GM18867 (cell line): Measurements from ENCODE around the gene BRMS1L.
"Not testable (repeated sequence)": the region's sequence is repeated elsewhere in the genome, so short reads cannot be mapped to it uniquely, and the experiment has no call there.

Experiments
- ATAC-seq: cut with Tn5 transposase; IDR thresholded peaks from one replicate; pipeline ENCODE4 v1.9.1; 2021; ENCODE audit warnings: mild to moderate bottlenecking, moderate library complexity; ENCODE audit not compliant: unreplicated experiment

Gene BRMS1L, protein sequence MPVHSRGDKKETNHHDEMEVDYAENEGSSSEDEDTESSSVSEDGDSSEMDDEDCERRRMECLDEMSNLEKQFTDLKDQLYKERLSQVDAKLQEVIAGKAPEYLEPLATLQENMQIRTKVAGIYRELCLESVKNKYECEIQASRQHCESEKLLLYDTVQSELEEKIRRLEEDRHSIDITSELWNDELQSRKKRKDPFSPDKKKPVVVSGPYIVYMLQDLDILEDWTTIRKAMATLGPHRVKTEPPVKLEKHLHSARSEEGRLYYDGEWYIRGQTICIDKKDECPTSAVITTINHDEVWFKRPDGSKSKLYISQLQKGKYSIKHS

GRCh38 chr14:35826218-35826951 is at the start of gene BRMS1L:
BRMS1L (plus strand) TSS chr14:35826338; CDS start chr14:35826517, 179 bp downstream.
- ATAC-seq, result peak; percentile 95

DNA sequence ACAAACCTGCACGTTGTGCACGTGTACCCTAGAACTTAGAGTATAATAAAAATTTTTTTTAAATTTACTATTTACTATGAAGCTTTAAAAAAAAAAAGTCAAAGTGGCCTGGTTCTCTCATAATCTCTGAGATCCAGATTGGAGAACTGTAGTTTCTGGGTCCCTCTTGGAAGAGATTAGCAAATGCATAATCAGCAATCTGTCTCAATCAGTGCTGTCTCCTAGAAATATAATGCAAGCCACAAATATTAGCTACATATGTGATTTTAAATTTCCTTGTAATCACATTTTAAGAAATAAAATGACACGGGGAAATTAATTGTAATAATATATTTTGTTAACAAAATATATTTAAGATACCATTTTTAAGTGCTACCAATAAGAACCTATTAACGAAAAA is 49.3 kb upstream of the BRMS1L start:
- ATAC-seq, result no peak

DNA sequence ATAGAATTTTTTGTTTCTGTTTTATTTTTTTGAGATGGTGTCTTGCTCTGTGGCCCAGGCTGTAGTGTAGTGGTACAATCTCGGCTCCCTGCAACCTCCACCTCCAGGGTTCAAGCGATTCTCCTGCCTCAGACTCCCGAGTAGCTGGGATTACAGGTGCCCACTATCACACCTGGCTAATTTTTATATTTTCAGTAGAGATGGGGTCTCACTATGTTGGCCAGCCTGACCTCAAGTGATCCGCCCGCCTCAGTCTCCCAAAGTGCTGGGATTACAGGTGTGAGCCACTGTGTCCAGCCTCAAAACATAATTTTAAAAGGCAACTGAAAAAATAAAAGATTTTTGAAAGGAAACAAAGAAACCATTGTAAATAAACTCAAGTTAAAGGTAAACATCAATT is 48.6 kb upstream of the BRMS1L start:
- not testable (repeated sequence) for ATAC-seq

GRCh38 chr14:35779368-35779767 is 46.8 kb upstream of the BRMS1L start:
- ATAC-seq, result no peak

- ATAC-seq, result no peak
Measured at GRCh38 chr14:35783699-35784098, 42.4 kb upstream of the BRMS1L start.

DNA sequence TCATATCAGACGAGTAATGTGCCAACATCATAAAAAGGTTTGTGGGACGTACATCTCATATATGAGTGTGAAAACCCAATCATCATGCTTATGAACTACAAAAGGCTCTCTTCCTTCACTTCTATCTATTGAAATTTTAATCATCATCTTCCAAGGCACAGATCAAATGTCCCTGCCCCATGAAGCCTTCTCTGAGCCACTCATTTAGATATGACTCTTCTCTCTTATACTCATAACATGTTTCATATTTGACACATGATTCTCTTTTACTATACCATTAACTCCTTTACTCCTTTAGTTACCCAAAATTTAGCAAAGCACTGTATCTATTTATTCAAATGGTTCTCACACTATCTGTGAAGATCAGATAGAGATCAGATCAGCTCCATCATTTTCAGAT is 39.3 kb upstream of the BRMS1L start:
- no peak for ATAC-seq

DNA sequence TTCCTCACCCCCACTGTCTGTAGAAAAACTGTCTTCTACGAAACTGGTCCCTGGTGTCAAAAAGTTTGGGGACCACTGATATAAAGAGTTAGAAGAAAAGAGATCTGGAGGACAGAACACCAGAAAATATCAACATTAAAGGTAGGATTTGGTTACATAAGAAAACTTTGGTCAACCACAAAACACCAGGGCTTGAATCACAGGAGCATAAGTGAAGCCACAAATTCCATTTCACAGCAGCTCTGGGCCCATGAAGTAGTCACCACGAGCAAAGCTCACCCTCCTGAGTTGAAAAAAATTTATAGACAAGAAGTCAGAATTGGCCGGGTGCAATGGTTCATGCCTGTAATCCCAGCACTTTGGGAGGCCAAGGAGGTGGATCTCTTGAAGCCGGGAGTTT is 36.5 kb upstream of the BRMS1L start:
- ATAC-seq, result no peak

DNA sequence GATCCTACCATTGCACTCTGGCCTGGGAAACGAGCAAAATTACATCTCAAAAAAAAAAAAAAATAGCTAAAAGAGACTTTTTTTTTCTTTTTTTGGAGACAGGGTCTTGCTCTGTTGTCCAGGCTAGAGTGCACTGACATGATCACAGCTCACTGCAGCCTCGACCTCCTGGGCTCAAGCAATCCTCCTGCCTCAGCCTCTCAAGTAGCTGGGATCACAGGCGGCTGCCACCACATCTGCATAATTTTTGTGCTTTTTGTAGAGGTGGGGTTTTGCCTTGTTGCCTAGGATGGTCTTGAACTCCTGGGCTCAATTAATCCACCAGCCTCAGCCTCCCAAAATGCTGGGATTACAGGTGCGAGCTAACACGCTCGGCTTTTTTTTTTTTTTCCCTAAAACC is 28.3 kb upstream of the BRMS1L start:
- ATAC-seq, result no peak

DNA sequence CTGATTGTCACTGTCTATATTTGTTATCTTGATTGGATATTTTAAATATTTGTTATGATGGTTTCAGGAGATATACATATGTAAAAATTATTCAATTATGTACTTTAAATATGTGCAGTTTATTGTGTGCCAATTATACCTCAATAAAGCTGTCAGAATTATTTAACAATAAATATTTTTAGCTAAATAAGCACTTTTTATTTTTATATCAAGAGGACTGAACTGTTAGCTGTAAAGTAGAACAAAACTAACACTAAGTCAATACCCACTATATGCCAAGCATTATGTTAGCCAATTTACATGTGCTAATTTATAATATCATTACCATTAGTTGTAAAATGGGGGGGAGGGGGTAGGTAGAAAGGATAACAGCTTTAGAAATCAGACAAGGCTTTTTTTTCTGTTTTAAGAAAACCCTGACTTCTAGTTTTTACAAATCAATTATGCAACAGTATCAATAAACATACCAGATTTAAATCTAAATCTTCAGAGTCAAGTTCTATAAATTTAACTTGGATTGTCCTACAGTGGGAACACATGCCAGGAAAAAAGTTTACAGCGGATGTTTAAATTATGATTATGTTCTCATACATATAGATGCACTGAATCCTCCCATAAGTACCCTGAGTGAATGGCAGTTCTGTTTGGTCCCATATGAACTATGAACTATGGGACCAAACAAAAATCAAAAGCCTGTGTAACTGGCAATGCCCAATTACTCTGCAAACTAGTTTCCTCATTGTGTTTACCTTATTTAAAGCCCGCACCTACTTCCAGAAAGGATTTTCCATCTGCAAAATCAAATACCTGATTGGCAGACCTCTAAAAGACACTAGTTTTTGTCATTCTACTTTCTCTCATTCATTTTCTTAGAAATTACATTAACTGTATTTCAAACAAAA is 19.9 kb upstream of the BRMS1L start:
- ATAC-seq, result no peak

GRCh38 chr14:35807131-35807961 is 18.8 kb upstream of the BRMS1L start:
- no peak for ATAC-seq

DNA sequence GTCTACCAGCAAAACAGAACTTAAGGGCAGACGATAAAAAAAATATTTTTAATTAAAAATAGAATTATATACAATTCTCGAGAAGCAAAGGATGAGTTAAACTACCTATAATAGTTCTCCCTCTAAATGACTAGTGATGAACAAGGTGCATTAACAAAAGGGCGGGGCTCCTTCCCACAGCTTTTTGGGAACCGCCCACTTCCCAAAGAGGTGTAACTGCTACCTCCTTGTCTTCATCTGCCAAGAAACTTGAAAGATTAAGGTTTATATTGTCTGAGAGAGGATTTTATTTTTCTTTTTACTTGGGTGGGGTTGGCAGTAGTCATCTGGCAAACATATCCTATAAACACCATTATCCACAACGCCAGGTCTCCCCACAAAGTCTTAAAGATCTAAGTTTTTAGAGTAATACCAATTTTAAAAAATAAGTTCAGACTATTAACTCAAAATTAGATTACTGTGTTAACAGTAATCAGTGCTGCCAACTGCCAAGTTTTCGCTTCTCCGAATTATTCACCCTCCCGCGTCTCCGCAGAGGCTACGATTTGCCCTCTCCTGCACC is 18.0 kb upstream of the BRMS1L start:
- ATAC-seq, result no peak

GRCh38 chr14:35808638-35809563 is 17.2 kb upstream of the BRMS1L start, which contains the start of gene RALGAPA1:
RALGAPA1 (minus strand) TSS chr14:35809295; CDS start chr14:35808835, 460 bp downstream.
- ATAC-seq, result peak; percentile 96

DNA sequence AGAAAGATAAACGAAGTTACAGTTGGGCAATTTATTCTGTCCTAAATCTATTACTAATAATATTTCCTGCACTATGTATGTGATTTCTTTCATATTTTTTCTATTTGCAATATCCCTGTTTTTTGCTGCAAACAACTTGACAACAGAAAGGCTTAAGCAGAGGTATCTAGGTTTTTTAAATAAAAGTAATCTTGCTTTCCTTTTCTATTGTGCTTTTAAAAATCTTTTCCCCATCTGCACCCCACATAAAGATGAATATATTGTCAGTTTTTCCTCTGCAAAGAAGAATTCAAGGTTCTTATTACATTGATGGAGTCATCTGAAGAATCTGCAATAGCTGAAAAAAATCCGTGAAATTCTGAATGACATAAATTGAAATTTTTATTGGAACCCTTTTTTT is 16.5 kb upstream of the BRMS1L start:
- ATAC-seq, result no peak

GRCh38 chr14:35810963-35811362 is 15.2 kb upstream of the BRMS1L start:
- ATAC-seq, result no peak

- ATAC-seq, result no peak
Measured at GRCh38 chr14:35814371-35815005, 11.7 kb upstream of the BRMS1L start.

GRCh38 chr14:35818346-35819115 is 7.6 kb upstream of the BRMS1L start:
- ATAC-seq, result no peak

GRCh38 chr14:35819591-35820540 is 6.3 kb upstream of the BRMS1L start:
- no peak for ATAC-seq
